HL-60 (cell line): Measurements from ENCODE around the gene HDAC8.

Source experiments
- DNase-seq, 2 experiments: peaks; one replicate each; pipeline ENCODE4 v3.0.0-alpha.2; 2010 to 2020; ENCODE audit warnings: low read depth in 1 of 2, low spot score in 1 of 2
- H3K27ac ChIP-seq: fragments of 250-450 bp; sonication (Bioruptor Pico); replicated peaks from 2 replicates; pipeline ENCODE4 v1.5.1; 2020; ENCODE audit warnings: mild to moderate bottlenecking, moderate library complexity
- H3K27me3 ChIP-seq: fragments of 250-450 bp; sonication (Bioruptor Pico); 2 replicates; pipeline ENCODE4 v1.5.1; 2021; ENCODE audit warnings: mild to moderate bottlenecking, moderate library complexity; ENCODE audit not compliant: insufficient read depth, poor library complexity, severe bottlenecking
- H3K4me3 ChIP-seq: replicated peaks from 2 replicates; pipeline ENCODE4 v1.5.1; 2011; ENCODE audit warnings: mild to moderate bottlenecking, control low read depth, low read length; ENCODE audit not compliant: insufficient read depth
- GABPA ChIP-seq: IDR thresholded peaks from 2 replicates; pipeline ENCODE4 v1.6.1; 2012; ENCODE audit warnings: low read depth
- POLR2AphosphoS5 ChIP-seq: IDR thresholded peaks from 2 replicates; pipeline ENCODE4 v1.6.1; 2012; ENCODE audit warnings: low read depth
- SPI1 ChIP-seq: IDR thresholded peaks from 2 replicates; pipeline ENCODE4 v1.6.1; 2012; ENCODE audit warnings: low read depth, mild to moderate bottlenecking, borderline replicate concordance
- TF ChIP-seq, protein P1 (sequence below): IDR thresholded peaks from one replicate; pipeline ENCODE4 v1.5.1; 2011; ENCODE audit warnings: low read length, control low read depth, inconsistent platforms; ENCODE audit not compliant: insufficient read depth
- TF ChIP-seq, protein P2 (sequence below): IDR thresholded peaks from 2 replicates; pipeline ENCODE4 v1.6.1; 2012; ENCODE audit warnings: low read depth; ENCODE audit not compliant: insufficient replicate concordance

HDAC8 gene

DNA sequence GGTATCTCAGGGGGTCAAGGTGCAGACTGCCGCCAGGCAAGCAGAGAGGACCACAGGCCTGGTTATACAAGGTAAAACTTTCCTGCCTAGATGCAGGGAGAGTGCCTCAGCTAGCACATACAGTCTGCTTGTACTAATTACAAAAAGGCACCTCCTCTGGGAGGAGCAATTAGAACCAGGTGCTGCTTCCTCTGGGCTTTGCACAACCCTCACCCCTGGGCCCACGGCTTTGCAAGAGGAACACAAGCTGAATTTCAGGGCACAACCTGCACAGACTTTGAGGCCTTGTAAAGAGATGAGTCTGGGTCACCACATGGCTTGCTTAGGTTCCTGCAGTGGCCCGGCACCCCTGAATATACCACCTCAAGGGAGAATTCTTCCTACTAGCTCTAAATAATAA lies 257.8 kb downstream of the HDAC8 start:
- Histone ChIP-seq H3K27ac (no peak overlapping the region), H3K27me3 (no peaks in the 10 kb centered on the region), H3K4me3 (no peak overlapping the region)
- DNase-seq, result no peak
- TF ChIP-seq GABPA (no peak), SPI1 (no peak), POLR2AphosphoS5 (no peak)
- TF ChIP-seq, protein P1, sequence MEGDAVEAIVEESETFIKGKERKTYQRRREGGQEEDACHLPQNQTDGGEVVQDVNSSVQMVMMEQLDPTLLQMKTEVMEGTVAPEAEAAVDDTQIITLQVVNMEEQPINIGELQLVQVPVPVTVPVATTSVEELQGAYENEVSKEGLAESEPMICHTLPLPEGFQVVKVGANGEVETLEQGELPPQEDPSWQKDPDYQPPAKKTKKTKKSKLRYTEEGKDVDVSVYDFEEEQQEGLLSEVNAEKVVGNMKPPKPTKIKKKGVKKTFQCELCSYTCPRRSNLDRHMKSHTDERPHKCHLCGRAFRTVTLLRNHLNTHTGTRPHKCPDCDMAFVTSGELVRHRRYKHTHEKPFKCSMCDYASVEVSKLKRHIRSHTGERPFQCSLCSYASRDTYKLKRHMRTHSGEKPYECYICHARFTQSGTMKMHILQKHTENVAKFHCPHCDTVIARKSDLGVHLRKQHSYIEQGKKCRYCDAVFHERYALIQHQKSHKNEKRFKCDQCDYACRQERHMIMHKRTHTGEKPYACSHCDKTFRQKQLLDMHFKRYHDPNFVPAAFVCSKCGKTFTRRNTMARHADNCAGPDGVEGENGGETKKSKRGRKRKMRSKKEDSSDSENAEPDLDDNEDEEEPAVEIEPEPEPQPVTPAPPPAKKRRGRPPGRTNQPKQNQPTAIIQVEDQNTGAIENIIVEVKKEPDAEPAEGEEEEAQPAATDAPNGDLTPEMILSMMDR, result no peak
- TF ChIP-seq, protein P2, sequence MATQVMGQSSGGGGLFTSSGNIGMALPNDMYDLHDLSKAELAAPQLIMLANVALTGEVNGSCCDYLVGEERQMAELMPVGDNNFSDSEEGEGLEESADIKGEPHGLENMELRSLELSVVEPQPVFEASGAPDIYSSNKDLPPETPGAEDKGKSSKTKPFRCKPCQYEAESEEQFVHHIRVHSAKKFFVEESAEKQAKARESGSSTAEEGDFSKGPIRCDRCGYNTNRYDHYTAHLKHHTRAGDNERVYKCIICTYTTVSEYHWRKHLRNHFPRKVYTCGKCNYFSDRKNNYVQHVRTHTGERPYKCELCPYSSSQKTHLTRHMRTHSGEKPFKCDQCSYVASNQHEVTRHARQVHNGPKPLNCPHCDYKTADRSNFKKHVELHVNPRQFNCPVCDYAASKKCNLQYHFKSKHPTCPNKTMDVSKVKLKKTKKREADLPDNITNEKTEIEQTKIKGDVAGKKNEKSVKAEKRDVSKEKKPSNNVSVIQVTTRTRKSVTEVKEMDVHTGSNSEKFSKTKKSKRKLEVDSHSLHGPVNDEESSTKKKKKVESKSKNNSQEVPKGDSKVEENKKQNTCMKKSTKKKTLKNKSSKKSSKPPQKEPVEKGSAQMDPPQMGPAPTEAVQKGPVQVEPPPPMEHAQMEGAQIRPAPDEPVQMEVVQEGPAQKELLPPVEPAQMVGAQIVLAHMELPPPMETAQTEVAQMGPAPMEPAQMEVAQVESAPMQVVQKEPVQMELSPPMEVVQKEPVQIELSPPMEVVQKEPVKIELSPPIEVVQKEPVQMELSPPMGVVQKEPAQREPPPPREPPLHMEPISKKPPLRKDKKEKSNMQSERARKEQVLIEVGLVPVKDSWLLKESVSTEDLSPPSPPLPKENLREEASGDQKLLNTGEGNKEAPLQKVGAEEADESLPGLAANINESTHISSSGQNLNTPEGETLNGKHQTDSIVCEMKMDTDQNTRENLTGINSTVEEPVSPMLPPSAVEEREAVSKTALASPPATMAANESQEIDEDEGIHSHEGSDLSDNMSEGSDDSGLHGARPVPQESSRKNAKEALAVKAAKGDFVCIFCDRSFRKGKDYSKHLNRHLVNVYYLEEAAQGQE, result no peak

DNA sequence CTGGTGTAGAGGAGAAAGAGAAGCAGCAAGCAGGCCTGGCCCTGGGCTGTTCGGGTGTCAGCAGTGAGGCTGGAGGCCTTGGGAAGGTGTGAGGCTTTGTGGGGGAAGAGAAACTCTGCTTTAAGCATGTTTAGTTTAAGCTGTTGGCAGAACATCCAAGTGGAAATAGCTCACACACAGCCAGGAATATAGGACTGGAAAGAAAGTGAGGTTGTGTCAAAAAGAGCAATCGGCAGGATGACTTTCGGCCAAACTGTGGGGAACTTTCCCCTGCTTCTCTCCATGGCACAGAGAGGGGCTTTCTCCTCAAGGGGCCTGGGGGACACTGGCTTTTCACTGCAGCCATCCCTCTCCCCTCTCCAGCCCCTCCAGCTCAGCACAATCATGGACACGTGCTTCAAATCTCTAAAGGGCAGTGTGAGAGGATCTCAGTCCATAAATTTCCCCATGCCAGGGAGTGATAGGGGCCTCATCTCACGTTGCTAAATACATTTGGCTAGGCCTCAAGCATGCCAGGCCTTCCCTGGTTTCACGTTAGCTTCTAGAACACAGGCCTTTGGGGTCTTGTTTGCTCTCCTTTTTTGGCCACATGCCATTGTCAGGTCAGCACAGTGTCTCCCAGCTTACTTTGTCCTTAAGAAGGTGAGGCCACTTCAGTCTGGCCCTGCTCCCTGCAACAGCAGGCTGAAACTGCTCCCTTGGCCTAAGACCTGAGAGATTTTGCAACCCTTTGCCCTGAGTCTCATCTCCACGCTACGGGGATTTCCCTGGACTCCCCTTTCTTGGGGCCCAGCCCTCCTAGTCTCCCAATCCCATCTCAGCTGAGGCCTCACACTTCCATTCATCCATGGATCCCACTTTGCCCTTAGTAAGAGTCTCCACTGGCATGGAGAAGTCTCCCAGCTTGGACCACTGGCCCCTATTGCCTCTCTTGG lies 258.7 kb downstream of the HDAC8 start:
- TF ChIP-seq, protein P1, result no peak
- TF ChIP-seq, protein P2, result no peak
- TF ChIP-seq POLR2AphosphoS5 (no peak), SPI1 (no peak), GABPA (no peak)
- H3K27ac ChIP-seq, result no peak overlapping the region
- DNase-seq, result no peak
- H3K4me3 ChIP-seq, result no peak overlapping the region
- peaks cover 3% of the 10 kb centered on the region for H3K27me3 ChIP-seq

DNA sequence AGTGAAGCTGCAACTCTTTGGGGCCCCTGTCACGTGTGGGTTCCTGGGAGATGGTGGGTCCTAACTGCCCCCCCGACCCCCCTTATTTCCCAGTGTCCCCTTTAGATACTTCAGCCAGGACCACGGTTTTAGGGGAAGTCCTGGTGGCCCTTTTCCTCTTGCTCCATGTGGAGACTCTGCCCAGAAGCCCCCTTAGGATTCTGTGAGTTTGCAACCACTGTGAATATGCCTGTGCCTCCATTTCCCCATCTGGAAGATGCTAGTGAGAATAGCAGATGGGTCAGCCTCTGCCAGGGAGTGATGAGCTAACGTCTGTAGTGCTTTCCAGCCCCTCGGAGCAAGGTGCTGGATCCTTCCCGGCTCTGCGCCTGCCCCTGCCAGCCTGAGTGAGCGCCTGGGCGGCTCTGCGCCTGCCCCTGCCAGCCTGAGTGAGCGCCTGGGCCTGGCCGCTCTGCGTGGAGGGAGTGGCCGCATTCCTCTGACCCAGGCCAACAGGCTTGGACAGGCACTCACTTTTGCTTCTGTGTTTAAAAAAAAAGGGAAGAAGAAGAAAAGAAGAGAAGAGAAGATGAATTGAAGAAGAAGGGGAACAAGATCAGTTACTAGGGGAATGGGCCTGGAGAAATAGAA lies 260.2 kb downstream of the HDAC8 start:
- H3K27me3 ChIP-seq, result peaks cover 9% of the 10 kb centered on the region
- no peak overlapping the region for H3K27ac ChIP-seq
- no peak for DNase-seq
- TF ChIP-seq SPI1, result no peak
- TF ChIP-seq GABPA, result no peak
- TF ChIP-seq, protein P2, result no peak
- TF ChIP-seq POLR2AphosphoS5, result no peak
- TF ChIP-seq, protein P1, result no peak
- no peak overlapping the region for H3K4me3 ChIP-seq
